HUDEP-2 (cell line): ENCODE data around the gene PGM2L1.
A peak's percentile ranks its signal among the peaks of the same experiment; 100 is the strongest.
"Not testable (repeated sequence)": the region's sequence is repeated elsewhere in the genome, so short reads cannot be mapped to it uniquely, and the experiment has no call there.

Source experiments
- DNase-seq, 76 experiments: peaks; one replicate each; lab custom pipeline; 2025; ENCODE audit not compliant: unreplicated experiment in 76 of 76; lab: John Stamatoyannopoulos, UW

The PGM2L1 gene

GRCh38 chr11:74345420-74345819 is 52.8 kb downstream of the PGM2L1 start:
- no peak for DNase-seq

- DNase-seq, result no peak
These were observed 56.3 kb downstream of the PGM2L1 start for GRCh38 chr11:74341921-74342320.

GRCh38 chr11:74339619-74340018 is 58.6 kb downstream of the PGM2L1 start:
- DNase-seq, result no peak

GRCh38 chr11:74338963-74339362 is 59.3 kb downstream of the PGM2L1 start:
- DNase-seq, result no peak

GRCh38 chr11:74333193-74333592 is 65.0 kb downstream of the PGM2L1 start:
- DNase-seq, result no peak

GRCh38 chr11:74332291-74332690 is 65.9 kb downstream of the PGM2L1 start:
- no peak for DNase-seq

- not testable (repeated sequence) for DNase-seq
These were observed 67.2 kb downstream of the PGM2L1 start for GRCh38 chr11:74331000-74331399.

- DNase-seq, result peak in 4 of 76 experiments; percentile 17 to 53 (median 23)
These were observed 68.0 kb downstream of the PGM2L1 start for GRCh38 chr11:74330075-74330858.

- DNase-seq, result no peak
These were observed 71.2 kb downstream of the PGM2L1 start for GRCh38 chr11:74327076-74327475.

GRCh38 chr11:74326665-74327064 is 71.6 kb downstream of the PGM2L1 start:
- no peak for DNase-seq

- peak in 7 of 76 experiments; percentile 2 to 65 (median 19) for DNase-seq
These were observed 72.3 kb downstream of the PGM2L1 start for GRCh38 chr11:74325649-74326645.

- no peak for DNase-seq
These were observed 75.6 kb downstream of the PGM2L1 start for GRCh38 chr11:74322667-74323066.

- peak in 5 of 76 experiments; percentile 1 to 32 (median 5) for DNase-seq
These were observed 76.6 kb downstream of the PGM2L1 start for GRCh38 chr11:74321487-74322188.

GRCh38 chr11:74320538-74320937 is 77.7 kb downstream of the PGM2L1 start:
- DNase-seq, result no peak

GRCh38 chr11:74319139-74319816 is 79.0 kb downstream of the PGM2L1 start:
- DNase-seq, result no peak

- no peak for DNase-seq
These were observed 79.8 kb downstream of the PGM2L1 start for GRCh38 chr11:74318241-74318932.

GRCh38 chr11:74316772-74317505 is 81.3 kb downstream of the PGM2L1 start:
- no peak for DNase-seq

- no peak for DNase-seq
These were observed 85.9 kb downstream of the PGM2L1 start for GRCh38 chr11:74312326-74312725.

- DNase-seq, result peak in 55 of 76 experiments; percentile 3 to 74 (median 46)
These were observed 86.8 kb downstream of the PGM2L1 start, which contains the start of gene P4HA3 for GRCh38 chr11:74311352-74311926. P4HA3 (minus strand) TSS chr11:74311640; CDS start chr11:74311611, 29 bp downstream.
